ENCODE results near the gene NUP214.

DNA sequence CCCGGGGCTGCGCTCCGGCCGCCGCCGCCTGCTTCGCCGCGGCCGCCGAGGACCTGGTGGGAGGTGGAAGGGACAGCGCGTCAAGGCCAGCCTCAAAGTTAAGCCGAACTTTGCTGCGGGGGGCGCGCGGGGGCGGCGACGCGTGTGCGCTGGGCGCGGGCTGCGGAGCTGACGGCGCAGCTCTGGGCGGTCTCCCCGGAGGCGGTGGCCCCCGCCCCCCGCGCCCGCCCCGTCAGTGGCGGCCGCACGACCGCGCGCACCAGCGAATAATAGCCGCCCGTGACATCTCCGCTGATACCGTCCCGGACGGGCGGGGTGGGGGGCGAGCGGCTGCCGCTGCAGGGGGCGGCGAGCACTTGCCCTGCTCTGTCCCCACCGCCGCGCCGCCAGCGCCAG lies 151.5 kb downstream of the NUP214 start:
- TF ChIP-seq CTCF (IDR thresholded peaks at IDR 0.05), result no peak
- no peak for TF ChIP-seq ZFX (IDR thresholded peaks at IDR 0.05; ENCODE audit: borderline replicate concordance)
